ENCODE data around the gene HNMT.
"Not testable (repeated sequence)": the region's sequence is repeated elsewhere in the genome, so short reads cannot be mapped to it uniquely, and the experiment has no call there.

Gene HNMT

DNA sequence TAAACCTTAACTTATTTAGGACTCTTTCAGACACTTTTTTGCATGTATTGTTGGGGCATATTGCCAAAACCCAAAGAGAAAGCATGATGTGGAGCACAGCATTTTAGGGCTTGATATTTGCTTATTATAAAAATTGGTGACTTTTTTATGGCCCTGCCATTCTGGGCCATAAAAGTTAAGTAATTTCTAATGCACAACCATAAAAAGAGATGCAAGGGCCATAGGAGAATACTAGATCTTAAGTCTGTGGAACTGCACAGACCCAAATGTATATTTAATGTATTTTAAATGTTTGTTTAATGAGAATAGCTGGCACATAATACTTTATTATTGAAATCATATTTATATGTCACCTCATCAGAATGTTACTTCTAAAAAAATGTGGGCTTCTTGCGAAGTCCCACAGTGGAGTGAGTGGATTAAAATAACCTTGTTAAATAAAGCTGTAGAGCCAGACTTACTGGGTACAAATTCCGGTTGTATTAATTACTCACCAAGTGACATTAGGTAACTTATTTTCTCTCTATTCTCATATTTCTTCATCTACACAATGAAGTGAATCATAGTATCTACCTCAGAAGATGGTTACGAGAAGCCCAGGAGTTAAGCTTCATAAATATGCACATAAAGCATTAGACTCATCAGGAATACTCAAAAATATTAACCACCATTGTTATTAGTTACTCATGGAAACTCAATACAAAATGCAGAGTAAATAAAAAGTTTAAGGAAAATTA is 52.2 kb downstream of the HNMT start:
- no peak for DNase-seq

DNA sequence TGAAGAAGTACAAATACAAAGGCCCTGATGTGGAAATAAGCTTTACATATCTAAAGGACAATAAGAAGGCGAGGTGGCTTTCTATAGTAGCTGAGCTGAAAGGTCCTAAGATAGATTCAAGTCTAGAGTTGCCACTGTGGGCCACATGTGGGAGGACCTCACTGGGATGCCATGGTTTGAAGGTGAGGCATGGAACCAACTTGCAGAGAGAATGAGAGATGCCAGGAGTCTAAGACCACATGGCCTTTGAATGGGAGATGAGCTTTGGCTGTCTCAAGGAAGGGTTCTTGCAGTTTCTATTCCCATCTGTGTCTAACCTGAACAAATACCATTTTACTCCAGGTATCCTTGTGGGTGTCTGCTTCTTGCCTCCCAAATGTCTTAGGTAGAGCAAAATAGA is 53.6 kb downstream of the HNMT start:
- no peak for DNase-seq

DNA sequence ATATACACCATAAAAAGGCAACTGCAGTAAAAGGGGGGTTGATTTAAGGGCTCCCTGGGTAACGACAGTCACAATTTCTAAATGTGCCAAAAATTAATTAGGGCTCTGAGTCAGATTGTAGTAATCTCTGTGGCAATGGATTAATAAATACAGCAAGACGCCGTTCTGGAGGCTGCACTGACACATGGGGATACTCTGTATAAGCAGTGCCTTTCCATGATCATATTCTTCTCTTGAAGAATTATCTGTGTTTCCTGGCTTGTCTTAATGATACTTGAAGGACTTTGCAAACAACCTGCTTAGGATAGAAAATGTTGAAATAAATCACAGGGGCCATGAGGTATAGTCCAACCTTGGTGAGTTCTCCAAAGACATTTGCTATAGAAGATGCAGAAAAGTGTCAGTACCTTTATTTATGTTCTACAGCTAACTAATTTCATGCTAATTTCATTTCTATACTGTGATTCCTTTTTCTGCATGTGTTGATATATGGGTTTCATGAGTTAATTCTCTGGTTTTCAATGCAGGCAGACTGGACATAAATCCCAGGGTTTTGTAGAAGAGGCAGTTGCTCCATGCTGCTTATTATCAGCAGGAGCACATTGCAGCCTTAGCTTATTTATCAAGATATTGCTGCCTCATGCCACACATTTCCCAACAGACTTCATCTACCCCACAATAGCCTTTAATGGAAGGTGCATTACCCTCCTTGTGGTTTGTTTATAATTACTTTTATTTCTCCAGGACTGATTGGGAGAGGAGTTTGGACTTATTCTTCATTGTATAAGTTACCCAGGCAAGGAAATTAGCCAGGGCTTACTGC is 54.8 kb downstream of the HNMT start:
- DNase-seq: peak; percentile 78

DNA sequence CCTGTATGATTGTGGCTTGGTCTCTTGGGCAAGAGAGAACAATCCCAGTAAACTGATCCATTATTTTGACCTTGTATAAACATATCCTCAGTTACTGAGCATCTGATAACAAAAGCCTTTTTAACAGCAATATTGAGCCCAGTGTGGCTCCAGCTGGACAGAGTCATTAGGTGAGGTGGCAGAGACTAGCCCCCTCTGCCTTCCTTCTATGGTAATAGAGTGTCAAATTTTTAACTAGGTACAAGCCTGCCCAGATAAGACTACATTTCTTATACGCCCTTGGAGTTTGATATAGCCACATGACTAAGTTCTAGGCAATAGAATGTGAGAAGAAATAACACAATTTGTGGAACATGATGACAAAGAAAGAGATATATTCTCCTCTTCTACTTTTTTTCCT is 56.2 kb downstream of the HNMT start:
- DNase-seq: peak; percentile 47

DNA sequence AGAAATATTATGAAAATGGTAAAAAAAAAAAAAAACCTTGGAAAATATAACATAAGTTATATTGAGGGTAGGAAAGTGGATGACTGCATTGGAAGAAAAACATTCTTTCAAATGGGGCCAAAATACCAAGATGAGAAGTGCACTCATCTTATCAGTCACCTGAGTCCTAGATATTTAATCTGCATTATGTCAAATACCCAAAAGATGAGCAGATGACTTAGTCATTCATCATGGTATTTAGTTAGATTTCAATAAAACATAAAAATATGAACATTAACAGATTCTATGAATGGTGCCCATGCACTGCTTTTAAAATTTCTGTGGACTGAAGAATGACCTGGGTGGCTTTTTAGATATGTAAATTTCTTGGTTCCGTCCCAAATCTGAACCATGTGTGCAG is 56.9 kb downstream of the HNMT start:
- no peak for DNase-seq

DNA sequence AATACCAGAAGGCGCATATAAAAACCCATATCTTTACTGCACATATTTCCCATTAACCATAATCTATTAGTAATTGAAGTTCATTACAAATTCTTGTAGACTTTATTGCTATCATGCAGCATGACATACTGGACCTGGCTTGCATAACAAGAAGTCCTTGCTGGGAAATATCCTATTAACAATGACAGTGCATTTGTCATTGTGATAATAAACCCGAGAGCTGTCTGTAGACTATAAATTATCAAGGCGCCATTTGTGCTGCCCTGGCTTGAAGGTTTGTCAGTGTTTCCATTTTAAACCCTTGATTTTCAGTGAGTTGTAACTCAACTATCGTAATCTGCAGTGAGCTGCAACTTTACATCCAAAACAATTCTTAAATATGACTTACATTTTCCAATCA is 59.0 kb downstream of the HNMT start:
- peak; percentile 48 for DNase-seq

DNA sequence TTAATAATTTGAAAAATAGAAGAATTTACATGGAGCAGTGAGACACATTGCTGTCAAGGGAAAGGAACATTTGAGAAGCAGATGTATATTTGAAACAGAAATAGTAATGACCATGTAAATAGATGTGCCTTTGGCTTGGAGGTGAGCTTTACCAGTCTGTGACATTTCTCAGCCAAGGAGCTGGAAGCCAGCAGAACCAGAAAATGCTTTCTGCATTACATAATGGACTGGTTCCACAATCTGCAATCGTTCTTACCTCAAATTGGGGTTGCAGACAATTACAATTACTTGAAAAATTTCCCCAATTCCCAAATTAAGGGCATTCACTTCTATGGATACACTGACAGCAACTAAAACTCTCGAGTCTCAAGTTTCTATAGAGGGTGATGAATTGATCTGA is 59.7 kb downstream of the HNMT start:
- no peak for DNase-seq

DNA sequence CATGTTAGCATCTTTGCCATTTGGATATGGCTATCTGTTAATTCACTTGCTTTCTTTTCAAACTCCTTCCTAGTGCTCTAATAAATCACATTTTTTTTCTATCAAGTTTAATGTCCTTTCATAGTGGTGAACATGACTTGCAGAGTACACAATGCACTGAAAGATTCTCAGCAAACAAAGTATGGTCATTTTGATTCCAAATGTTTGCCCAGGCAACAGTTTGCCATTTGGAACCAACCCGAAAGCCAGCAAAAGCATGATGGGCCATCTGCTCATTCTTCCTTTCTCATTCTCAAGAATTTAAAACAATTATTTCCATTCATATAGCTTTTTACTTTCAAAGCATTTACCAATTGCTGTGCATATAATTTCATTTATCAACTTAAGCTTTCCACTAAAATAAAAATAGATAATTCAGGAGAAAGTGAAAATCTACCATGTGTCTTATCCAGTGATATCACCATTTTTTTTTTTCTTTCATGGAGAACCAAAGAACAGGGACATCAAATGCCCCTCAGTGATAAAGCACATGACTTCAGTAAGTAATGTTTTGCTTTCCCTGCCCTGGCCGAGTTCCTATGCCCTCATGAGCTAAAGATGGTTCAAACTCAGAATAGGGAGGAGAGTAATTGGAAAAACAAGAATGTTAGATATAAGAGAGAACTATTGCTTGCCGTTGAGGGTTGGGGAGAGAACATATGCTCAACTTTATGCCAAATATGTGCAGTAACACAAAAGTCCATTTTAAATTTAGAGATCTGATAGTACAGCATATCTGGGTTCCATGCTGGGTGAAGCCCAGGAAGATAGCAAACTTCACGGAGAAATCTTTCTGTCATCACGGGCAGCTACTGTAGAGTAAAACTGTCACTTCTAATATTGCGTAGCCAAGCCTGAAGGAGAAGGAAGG is 62.1 kb downstream of the HNMT start:
- no peak for DNase-seq

DNA sequence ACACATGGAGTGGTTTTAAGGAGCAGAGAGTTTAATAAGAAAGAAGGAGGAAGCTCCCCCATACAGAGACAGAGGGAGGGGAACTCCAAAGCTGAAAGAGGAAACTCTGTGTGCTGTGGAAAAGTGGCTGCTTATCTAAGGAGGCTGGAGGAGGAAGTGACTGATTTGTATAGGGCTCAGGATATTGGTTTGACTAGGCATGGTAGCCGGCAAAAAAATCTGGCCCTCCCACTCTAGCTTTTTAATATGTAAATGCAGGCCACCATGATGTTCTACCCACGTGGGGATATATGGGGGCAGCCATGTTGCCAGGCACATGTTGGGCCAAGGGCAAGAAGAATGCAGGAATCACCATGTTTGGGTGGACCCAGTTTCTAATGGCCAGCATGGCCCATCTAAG is 64.3 kb downstream of the HNMT start:
- DNase-seq: peak; percentile 90

DNA sequence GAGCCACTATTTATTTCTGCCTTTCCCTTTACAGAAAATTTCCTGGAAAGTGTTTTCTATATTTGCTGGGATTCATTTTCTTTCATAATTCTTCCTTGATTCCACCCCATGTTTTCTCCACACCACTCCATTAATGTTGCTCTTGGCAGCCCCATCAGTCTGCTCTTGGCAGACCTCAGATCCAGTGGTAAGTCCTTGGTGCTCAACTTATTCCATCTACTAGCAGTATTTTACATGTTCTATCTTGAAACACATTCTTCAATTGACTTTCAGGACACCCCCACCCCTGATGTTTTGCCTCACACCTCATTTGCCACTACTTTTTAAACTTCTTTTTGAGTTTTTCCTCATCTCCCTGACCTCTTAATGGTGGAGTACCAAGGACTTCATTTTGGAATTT is 65.0 kb downstream of the HNMT start:
- no peak for DNase-seq

DNA sequence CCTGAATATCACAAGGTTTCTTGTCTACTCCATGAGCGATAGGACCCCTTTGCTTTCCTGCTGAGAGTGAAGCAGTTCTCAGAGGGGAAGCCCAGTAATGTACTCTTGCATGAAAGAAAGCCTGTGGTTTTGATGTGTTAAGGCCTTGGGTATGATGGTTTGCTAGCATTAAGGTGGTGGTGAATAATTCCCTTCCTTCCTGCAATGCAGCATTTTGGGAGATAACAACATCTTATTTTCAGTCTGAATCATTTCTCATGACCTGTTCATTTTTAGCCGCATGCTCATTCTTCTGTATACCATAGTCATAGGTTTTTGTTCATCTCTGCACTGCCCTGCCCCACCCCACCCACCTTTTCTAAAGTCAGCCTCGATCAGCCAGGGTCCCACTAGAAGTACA is 66.2 kb downstream of the HNMT start:
- DNase-seq: no peak

DNA sequence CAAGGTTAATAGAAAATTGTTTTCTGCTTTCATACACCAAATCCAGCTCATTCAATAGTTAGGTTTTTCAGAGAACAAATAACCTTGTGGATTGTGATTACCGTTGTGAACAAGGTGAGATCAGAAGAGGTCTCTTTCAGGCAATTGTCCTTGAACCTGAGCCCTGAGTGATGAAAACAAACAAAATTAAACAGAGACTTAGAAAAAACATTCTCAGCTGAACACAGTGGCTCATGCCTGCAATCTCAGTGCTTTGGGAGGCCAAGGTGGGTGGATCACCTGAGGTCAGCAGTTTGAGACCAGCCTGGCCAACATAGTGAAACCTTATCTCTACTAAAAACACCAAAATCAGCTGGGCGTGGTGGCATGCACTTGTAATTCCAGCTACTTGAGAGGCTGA is 68.1 kb downstream of the HNMT start:
- DNase-seq: no peak

DNA sequence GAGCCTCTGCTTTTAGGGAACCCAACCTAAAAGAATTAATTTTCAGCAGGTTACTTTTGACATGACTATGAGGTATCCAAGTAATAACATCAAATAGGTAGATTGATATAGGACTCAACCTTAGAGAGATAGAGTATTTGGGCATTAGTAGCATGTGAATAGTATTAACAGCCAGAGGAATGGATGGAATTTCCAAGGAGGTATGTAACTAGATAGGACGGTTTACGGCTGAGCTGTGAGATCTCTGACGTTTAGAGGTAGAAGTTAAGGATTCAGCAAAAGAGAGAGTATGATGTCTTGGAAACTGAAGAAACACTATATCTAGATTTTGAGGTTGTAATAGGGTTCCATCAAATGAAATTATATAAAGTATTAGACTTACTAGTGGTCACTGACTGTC is 70.3 kb downstream of the HNMT start:
- no peak for DNase-seq

DNA sequence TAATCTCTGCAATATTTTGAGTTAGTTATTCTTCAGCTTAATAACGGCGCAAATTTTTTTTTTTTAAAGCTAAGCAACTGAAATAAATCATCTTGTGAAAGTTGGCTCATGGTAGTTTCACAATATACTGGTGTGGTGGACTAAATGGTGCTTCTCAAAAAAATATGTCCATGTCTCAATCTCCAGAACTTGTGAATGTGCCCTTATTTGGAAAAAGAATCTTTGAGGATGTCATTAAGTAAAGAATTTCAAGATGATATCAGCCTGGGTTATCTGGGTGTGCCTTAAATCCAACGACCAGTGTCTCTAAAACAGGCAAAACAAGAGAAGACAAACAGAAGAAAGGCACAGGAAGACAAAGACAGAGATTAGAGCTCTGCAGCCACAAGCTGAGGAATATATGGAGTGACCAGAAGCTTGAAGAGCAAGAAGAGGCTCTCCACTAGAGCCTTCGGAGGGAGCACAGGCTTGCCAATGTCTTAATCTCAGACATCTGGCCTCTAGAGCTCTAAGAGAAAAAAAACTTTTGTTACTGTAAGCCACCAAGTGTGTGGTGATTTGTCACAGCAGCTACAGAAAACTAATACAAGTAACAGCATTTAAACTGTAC is 71.4 kb downstream of the HNMT start:
- no peak for DNase-seq

DNA sequence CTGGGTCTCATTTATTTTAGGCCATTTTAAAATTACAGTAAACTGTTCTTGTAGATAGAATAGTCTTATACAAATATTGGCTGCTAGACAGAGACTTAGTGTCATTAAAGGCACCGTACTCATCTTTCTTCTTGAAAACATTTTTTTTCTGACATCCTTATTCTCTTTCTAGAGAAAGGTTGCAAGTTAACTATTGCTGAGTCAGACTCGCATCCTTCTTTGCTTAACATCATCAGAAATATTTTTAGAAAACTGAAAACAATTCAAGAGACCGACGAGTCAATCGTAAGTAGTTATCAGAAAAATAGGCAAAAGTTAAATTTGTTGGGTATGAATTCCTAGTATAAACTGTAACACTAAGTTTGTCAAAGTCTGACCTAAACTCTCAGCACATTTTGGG is 72.2 kb downstream of the HNMT start:
- no peak for DNase-seq

DNA sequence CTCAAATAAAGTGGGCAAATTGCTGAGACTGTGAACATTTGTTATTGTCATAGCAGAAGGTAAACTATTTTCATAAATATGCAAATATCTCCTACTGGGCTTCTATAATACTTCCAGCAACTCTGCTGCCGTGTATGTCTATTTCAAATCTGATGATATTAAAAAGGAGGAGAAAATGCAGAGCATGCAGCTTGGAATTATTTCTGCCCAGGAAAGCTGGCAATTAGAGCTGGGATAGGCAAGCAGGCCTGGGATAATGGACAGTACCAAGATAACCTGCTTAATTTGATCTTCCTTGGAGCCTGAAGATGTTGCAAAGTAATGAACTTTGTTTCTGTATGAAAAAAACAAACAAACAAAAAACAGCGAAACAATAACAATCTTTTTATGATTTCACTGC is 72.8 kb downstream of the HNMT start:
- no peak for DNase-seq

DNA sequence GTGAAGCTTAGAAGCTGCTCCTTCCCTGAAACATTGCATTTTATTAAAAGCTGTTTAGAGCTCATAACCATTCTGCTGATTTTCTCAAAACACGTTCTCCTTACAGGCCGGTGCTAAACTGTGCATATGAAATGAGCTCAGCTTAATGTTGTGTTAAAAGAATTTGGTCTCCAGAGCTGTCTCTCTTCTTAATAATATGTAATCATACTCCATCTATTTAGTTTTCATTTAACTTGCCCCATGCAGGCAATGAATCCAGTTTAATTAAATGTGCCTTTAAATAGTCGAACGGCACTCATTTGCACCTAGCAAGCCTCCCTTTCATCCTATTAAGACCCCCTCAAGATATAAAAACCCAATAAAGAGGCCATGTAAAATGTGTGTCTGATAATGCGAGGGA is 76.3 kb downstream of the HNMT start:
- no peak for DNase-seq

DNA sequence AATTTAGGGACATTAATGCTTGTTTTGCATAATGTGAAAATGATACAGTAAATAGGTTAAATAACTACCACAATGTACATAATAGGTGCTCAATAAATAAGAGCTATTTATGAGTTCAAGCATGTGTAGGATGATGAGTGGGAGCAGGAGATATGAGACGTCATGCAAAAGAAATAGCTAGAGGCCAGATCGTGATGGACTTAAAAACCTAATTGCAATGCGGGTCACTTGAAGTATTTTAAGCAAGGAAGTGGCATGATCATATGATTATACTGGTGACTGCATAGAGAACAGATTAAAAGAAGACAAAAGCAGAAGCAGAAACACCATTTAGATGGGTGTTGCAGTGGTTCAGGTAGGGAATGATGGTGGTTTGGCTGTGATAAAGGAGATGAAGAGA is 78.0 kb downstream of the HNMT start:
- no peak for DNase-seq

DNA sequence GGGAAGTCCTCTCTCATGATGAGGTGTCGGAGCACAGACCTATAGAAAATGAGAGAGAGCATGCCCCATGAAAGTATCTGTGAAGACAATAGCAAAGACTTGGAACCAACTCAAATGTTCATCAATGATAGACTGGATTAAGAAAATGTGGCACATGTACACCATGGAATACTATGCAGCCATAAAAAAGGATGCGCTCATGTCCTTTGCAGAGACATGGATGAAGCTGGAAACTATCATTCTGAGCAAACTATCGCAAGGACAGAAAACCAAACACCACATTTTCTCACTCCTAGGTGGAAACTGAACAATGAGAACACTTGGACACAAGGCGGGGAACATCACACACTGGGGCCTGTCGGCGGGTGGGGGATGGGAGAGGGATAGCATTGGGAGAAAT is 79.3 kb downstream of the HNMT start:
- not testable (repeated sequence) for DNase-seq

DNA sequence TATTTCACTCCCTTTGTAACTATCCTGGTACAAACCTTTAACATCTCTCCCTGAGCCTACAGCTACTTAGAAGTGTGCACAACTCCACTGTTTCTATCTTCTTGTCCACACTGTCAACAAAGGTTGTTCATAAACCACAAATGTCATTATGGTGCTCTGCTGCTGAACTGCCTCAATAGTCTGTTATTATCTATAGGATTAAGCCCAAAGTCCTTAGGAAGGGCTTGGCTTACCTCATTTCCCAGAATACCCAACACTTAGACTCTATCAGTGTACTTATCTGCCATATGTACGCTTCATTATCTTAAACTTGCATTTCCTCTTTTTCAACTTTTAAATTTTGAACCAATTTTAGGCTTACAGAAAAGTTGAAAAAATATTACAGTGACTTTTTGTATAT is 94.2 kb downstream of the HNMT start:
- peak; percentile 85 for DNase-seq

DNA sequence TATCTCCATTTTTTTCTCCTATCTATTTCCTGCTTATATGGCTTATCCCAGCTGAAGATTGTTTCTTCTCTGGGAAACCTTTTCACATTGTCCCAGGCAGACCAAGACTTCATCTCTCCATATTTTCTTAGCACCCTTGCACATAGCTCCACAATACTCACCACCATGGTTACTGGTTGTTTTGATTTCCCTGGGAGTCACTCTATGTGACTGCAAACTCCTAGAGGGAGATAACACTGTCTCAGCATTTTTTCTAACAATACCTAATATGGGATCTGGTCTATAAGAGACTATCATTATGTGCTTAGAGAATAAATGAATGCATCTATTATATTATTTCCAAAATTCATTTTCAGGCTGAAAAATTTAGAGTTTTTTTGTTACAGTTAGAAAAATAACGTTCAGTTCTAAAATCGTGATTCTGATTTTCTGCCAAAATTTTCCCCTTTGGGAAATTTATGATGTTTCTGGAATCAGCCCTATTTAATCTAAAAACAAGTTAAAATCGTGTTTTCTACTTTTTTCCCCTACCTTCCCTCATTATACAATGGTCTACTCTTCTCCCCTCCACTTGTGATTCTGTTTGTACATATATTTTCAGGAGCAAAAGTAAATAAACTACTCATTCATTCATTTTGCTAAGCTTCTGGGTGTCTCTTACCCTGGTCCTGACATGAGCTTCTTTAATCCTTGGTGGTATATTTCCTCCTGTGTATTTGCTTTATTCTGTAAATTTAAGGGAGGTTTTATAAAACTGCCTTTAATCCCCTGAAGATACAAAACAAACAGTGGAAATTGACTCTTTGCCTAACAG is 95.4 kb downstream of the HNMT start:
- peak; percentile 36 for DNase-seq

DNA sequence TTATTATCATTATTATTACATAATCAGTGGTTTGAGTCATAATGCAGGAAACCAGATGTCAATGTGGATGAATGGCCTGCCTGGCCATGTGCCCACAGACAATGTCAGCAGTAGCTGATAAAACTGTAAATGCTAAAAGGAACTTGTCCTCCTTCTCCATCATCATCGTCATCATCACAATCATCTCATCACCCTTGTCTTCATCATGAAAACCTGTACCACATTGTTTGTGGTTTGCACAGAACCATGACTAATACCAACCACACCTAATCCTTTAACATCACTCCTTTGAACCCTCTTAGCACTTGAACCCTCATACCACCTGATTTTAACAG is 96.0 kb downstream of the HNMT start:
- DNase-seq: peak; percentile 68

All from OCI-M1 (cell line).